ENCODE data around the gene SLC35F6. TPM values are rescaled to one million over a fixed set of nuclear protein-coding genes. Genes with fewer than 3 reads are reported as not detected.

Gene SLC35F6
- total RNA-seq, 1 donor from 2014 or later = 5.6 TPM

GRCh38 chr2:26731714-26732113, 32.4 kb upstream of the SLC35F6 start:
- H3K4me1 Mint-ChIP-seq = peaks cover 32% of the 10 kb centered on the region
- no peak overlapping the region for H2AFZ ChIP-seq (replicated peaks)
- no peaks in the 10 kb centered on the region for H3K9me3 Mint-ChIP-seq
- DNase-seq (ENCODE audit: low spot score) = no peak
- TF ChIP-seq EZH2phosphoT487 (IDR thresholded peaks at IDR 0.05) (no peak), EZH2 (IDR thresholded peaks at IDR 0.05) (no peak), CTCF (IDR thresholded peaks at IDR 0.05) (no peak)
- no peaks in the 10 kb centered on the region for H3K36me3 ChIP-seq
- H3K27me3 Mint-ChIP-seq (ENCODE audit: insufficient read depth, low read depth) = peaks cover 12% of the 10 kb centered on the region
- H3K9ac ChIP-seq = no peak overlapping the region
- no peaks in the 10 kb centered on the region for H4K20me1 ChIP-seq (ENCODE audit: low read depth)
- H3K27me3 ChIP-seq = no peaks in the 10 kb centered on the region
- H3K4me3 Mint-ChIP-seq = no peak overlapping the region
- no peaks in the 10 kb centered on the region for H3K79me2 ChIP-seq (ENCODE audit: low read depth)
- no peaks in the 10 kb centered on the region for H3K4me1 ChIP-seq
- no peaks in the 10 kb centered on the region for H3K36me3 Mint-ChIP-seq
- H3F3A ChIP-seq (ENCODE audit: low read depth) = no peaks in the 10 kb centered on the region
- no peaks in the 10 kb centered on the region for H3K9me3 ChIP-seq (ENCODE audit: low read depth)
- no peak overlapping the region for H3K4me3 ChIP-seq
- no peak overlapping the region for H3K4me2 ChIP-seq
- no peak overlapping the region for H3K27ac Mint-ChIP-seq
- no peak overlapping the region for H3K27ac ChIP-seq

GRCh38 chr2:26732446-26732845, 31.6 kb upstream of the SLC35F6 start:
- H3K4me2 ChIP-seq = no peak overlapping the region
- peaks cover 35% of the 10 kb centered on the region for H3K4me1 Mint-ChIP-seq
- TF ChIP-seq EZH2 (IDR thresholded peaks at IDR 0.05) (no peak), EZH2phosphoT487 (IDR thresholded peaks at IDR 0.05) (no peak), CTCF (IDR thresholded peaks at IDR 0.05) (no peak)

GRCh38 chr2:26733413-26733812, 30.7 kb upstream of the SLC35F6 start:
- no peaks in the 10 kb centered on the region for H4K20me1 ChIP-seq (ENCODE audit: low read depth)
- H3K27me3 ChIP-seq = no peaks in the 10 kb centered on the region
- H3K4me1 Mint-ChIP-seq = peaks cover 35% of the 10 kb centered on the region
- H3K36me3 ChIP-seq = no peaks in the 10 kb centered on the region
- no peak for TF ChIP-seq CTCF (IDR thresholded peaks at IDR 0.05)
- TF ChIP-seq EZH2 (IDR thresholded peaks at IDR 0.05) = no peak
- TF ChIP-seq EZH2phosphoT487 (IDR thresholded peaks at IDR 0.05) = no peak
- peaks cover 18% of the 10 kb centered on the region for H3K27me3 Mint-ChIP-seq (ENCODE audit: insufficient read depth, low read depth)
- no peak overlapping the region for H3K4me3 ChIP-seq
- no peaks in the 10 kb centered on the region for H3F3A ChIP-seq (ENCODE audit: low read depth)
- no peaks in the 10 kb centered on the region for H3K36me3 Mint-ChIP-seq
- H3K27ac Mint-ChIP-seq = no peak overlapping the region
- no peak for DNase-seq (ENCODE audit: low spot score)
- H2AFZ ChIP-seq (replicated peaks) = no peak overlapping the region
- no peaks in the 10 kb centered on the region for H3K4me1 ChIP-seq
- no peaks in the 10 kb centered on the region for H3K9me3 Mint-ChIP-seq
- H3K9ac ChIP-seq = no peak overlapping the region
- no peak overlapping the region for H3K4me2 ChIP-seq
- no peaks in the 10 kb centered on the region for H3K9me3 ChIP-seq (ENCODE audit: low read depth)
- H3K27ac ChIP-seq = no peak overlapping the region
- H3K4me3 Mint-ChIP-seq = no peak overlapping the region
- H3K79me2 ChIP-seq (ENCODE audit: low read depth) = no peaks in the 10 kb centered on the region

More at GRCh38 chr2:26732446-26732845, 31.6 kb upstream of the SLC35F6 start:
- H3K4me3 ChIP-seq = no peak overlapping the region
- no peaks in the 10 kb centered on the region for H3F3A ChIP-seq (ENCODE audit: low read depth)
- Mint-ChIP-seq H3K27ac (no peak overlapping the region), H3K27me3 (ENCODE audit: insufficient read depth, low read depth) (peaks cover 12% of the 10 kb centered on the region), H3K9me3 (no peaks in the 10 kb centered on the region), H3K36me3 (no peaks in the 10 kb centered on the region), H3K4me3 (no peak overlapping the region)
- no peaks in the 10 kb centered on the region for H3K79me2 ChIP-seq (ENCODE audit: low read depth)
- H4K20me1 ChIP-seq (ENCODE audit: low read depth) = no peaks in the 10 kb centered on the region
- H3K36me3 ChIP-seq = no peaks in the 10 kb centered on the region
- no peak for DNase-seq (ENCODE audit: low spot score)
- H3K27me3 ChIP-seq = no peaks in the 10 kb centered on the region
- H3K9me3 ChIP-seq (ENCODE audit: low read depth) = no peaks in the 10 kb centered on the region
- no peak overlapping the region for H3K9ac ChIP-seq
- H3K27ac ChIP-seq = no peak overlapping the region
- no peaks in the 10 kb centered on the region for H3K4me1 ChIP-seq
- H2AFZ ChIP-seq (replicated peaks) = no peak overlapping the region
